Measurements from ENCODE around the gene TSFM. TPM values are rescaled to one million over a fixed set of nuclear protein-coding genes. Genes with fewer than 3 reads are reported as not detected.

TSFM gene
- total RNA-seq, 4 donors from 2014 or later, result 37.6 to 47.5 (median 40.1) TPM

GRCh38 chr12:57756406-57757341, 25.9 kb upstream of the TSFM start:
- H3K27me3 ChIP-seq, result peaks cover 0 to 7% (median 0%) of the 10 kb centered on the region in 3 donors
- H3K9me3 ChIP-seq, result no peaks in the 10 kb centered on the region
- intact Hi-C loops (cut with DNase I; ENCODE audit: low total_unique reads), result no loop called here
- H3K36me3 ChIP-seq, result peaks cover 0 to 21% of the 10 kb centered on the region in 2 donors
- no peak overlapping the region for H3K27ac ChIP-seq
- DNase-seq (no peak), ATAC-seq (no peak)
- in situ Hi-C loops (cut with MboI; ENCODE audit: low sequenced_read_pairs in 4 of 4), result no loop called here
- H3K4me1 ChIP-seq, result peaks cover 13 to 18% of the 10 kb centered on the region in 2 donors
- H3K4me3 ChIP-seq, result peak overlapping the region; percentile 60 to 68 (median 66)
- TF ChIP-seq CTCF (IDR thresholded peaks at IDR 0.05 in 4 of 5, conservative IDR thresholded peaks at IDR 0.05 in 1 of 5) (peak in 3 of 5 experiments; percentile 24 to 50 (median 30)), POLR2A (IDR thresholded peaks at IDR 0.05) (no peak)

GRCh38 chr12:57757771-57758170, 24.8 kb upstream of the TSFM start:
- DNase-seq (no peak), ATAC-seq (no peak)
- H3K27me3 ChIP-seq, result peaks cover 2 to 12% (median 10%) of the 10 kb centered on the region in 3 donors
- peaks cover 0 to 21% of the 10 kb centered on the region in 2 donors for H3K36me3 ChIP-seq
- peaks cover 13 to 15% of the 10 kb centered on the region in 2 donors for H3K4me1 ChIP-seq
- in situ Hi-C loops (cut with MboI; ENCODE audit: low sequenced_read_pairs in 4 of 4) (no loop called here), intact Hi-C loops (cut with DNase I; ENCODE audit: low total_unique reads) (no loop called here)
- no peaks in the 10 kb centered on the region for H3K9me3 ChIP-seq
- TF ChIP-seq POLR2A (IDR thresholded peaks at IDR 0.05) (no peak), CTCF (IDR thresholded peaks at IDR 0.05 in 4 of 5, conservative IDR thresholded peaks at IDR 0.05 in 1 of 5) (no peak)
- H3K4me3 ChIP-seq, result no peak overlapping the region
- H3K27ac ChIP-seq, result no peak overlapping the region

GRCh38 chr12:57758552-57759359, 23.8 kb upstream of the TSFM start:
- in situ Hi-C loops (cut with MboI; ENCODE audit: low sequenced_read_pairs in 4 of 4) (no loop called here), intact Hi-C loops (cut with DNase I; ENCODE audit: low total_unique reads) (no loop called here)
- Histone ChIP-seq H3K27me3 (peaks cover 12 to 22% (median 20%) of the 10 kb centered on the region in 3 donors), H3K4me3 (no peak overlapping the region), H3K36me3 (peaks cover 0 to 21% of the 10 kb centered on the region in 2 donors), H3K27ac (no peak overlapping the region), H3K9me3 (no peaks in the 10 kb centered on the region), H3K4me1 (peaks cover 12 to 13% of the 10 kb centered on the region in 2 donors)
- ATAC-seq, result no peak
- no peak for DNase-seq
- TF ChIP-seq CTCF (IDR thresholded peaks at IDR 0.05 in 4 of 5, conservative IDR thresholded peaks at IDR 0.05 in 1 of 5), result no peak
- no peak for TF ChIP-seq POLR2A (IDR thresholded peaks at IDR 0.05)

GRCh38 chr12:57759360-57759980, 23.1 kb upstream of the TSFM start:
- in situ Hi-C loops (cut with MboI; ENCODE audit: low sequenced_read_pairs in 4 of 4), result no loop called here
- Histone ChIP-seq H3K4me1 (peaks cover 10 to 11% of the 10 kb centered on the region in 2 donors), H3K9me3 (no peaks in the 10 kb centered on the region), H3K4me3 (no peak overlapping the region), H3K27me3 (peaks cover 19 to 29% (median 27%) of the 10 kb centered on the region in 3 donors), H3K27ac (no peak overlapping the region), H3K36me3 (peaks cover 0 to 21% of the 10 kb centered on the region in 2 donors)
- TF ChIP-seq CTCF (IDR thresholded peaks at IDR 0.05 in 4 of 5, conservative IDR thresholded peaks at IDR 0.05 in 1 of 5) (peak in 2 of 5 experiments; percentile 10 to 45), POLR2A (IDR thresholded peaks at IDR 0.05) (no peak)
- no peak for ATAC-seq
- intact Hi-C loops (cut with DNase I; ENCODE audit: low total_unique reads), result no loop called here
- DNase-seq, result no peak
